ENCODE results near the gene OR6B3. TPM values are rescaled to one million over a fixed set of nuclear protein-coding genes. Genes with fewer than 3 reads are reported as not detected.

OR6B3 gene
- total and polyA plus RNA-seq, 9 of the 15 experiments (the other 6 are each of a cell fraction or from before 2014, with no cell fraction given), result not detected

DNA sequence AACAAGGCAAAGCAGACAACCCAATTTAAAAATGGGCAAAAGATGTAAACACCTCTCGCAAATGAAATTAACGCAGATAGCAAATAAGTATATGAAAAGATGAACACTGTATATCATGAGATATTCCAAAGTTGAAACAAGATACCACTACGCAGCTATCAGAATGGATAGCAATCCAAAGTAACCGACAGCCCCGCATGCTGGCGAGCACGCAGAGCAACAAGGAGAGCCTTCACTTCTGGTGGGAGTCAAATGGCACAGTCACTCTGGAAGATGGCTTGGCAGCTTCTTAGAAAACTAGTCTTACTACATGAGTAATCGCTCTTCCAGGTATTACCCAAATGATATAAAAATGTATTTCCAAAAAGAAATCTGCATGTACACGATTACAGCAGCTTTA is 29.5 kb downstream of the OR6B3 start (continued):
- TF ChIP-seq, protein P1, sequence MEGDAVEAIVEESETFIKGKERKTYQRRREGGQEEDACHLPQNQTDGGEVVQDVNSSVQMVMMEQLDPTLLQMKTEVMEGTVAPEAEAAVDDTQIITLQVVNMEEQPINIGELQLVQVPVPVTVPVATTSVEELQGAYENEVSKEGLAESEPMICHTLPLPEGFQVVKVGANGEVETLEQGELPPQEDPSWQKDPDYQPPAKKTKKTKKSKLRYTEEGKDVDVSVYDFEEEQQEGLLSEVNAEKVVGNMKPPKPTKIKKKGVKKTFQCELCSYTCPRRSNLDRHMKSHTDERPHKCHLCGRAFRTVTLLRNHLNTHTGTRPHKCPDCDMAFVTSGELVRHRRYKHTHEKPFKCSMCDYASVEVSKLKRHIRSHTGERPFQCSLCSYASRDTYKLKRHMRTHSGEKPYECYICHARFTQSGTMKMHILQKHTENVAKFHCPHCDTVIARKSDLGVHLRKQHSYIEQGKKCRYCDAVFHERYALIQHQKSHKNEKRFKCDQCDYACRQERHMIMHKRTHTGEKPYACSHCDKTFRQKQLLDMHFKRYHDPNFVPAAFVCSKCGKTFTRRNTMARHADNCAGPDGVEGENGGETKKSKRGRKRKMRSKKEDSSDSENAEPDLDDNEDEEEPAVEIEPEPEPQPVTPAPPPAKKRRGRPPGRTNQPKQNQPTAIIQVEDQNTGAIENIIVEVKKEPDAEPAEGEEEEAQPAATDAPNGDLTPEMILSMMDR (IDR thresholded peaks at IDR 0.05 in 2 of 3, conservative IDR thresholded peaks at IDR 0.05 in 1 of 3; ENCODE audit: insufficient read depth in 2 of 3, low read depth in 1 of 3, low read length in 3 of 3), result peak; percentile 21 to 36 (median 30); a peak in 2 of 6 replicates
- 0 out of 2 replicates have a peak, but pooled peaks have one; percentile 6 for TF ChIP-seq PKNOX1 (IDR thresholded peaks at IDR 0.05)

DNA sequence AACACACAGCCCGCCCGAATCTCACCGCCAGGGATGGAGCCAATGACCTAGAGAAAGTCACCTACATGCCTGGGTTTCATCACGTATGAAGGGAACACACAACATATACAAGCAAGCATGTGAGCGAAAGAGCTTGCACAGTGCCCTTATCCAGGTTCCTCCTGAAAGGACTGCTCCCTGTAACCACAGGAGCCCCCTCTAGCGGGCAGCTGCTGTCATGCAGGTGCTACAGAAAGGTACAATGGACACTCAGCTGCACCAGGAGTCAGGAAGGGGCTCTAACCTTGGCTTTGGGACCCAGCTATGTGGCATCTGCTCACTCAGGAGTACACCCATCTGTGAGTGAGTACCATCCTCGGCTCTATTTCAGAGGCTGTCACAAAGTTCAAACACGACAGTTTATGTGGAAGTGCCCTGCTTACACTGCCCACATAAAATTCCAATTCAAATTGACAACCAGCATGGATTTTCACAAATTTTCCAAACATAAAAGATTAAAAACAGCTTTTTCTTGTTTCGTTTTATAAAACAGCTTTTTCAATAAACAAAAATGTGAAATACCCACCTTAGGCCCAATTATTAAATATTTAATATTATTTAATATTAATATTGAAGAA is 31.7 kb downstream of the OR6B3 start:
- peaks cover 58% of the 10 kb centered on the region for H3K79me2 ChIP-seq (ENCODE audit: control insufficient read depth, insufficient read depth, low read length)
- POLR2A ChIA-PET, result interaction anchor here (0.7 kb wide), 1 partner anchor 231 kb away, joined by 4 read pairs; no protein-coding TSS in a partner anchor
- TF ChIP-seq DACH1 (IDR thresholded peaks at IDR 0.05; ENCODE audit: partially characterized antibody) (no peak), PCBP2 (IDR thresholded peaks at IDR 0.05; ENCODE audit: low read depth, low read length, poor library complexity, severe bottlenecking) (no peak), TAF9B (IDR thresholded peaks at IDR 0.05; ENCODE audit: partially characterized antibody) (no peak), XRCC5 (IDR thresholded peaks at IDR 0.05; ENCODE audit: low read depth, low read length) (0 out of 2 replicates have a peak, but pooled peaks have one; percentile 42), TBP (optimal IDR thresholded peaks at IDR 0.05; ENCODE audit: low read depth, low read length) (no peak), ZNF644 (tag; IDR thresholded peaks at IDR 0.05; ENCODE audit: low read depth) (no peak), POLR3G (IDR thresholded peaks at IDR 0.05; ENCODE audit: extremely low read depth, insufficient read length, insufficient replicate concordance) (no peak), TSC22D4 (tag; IDR thresholded peaks at IDR 0.05) (no peak)
- TF ChIP-seq, protein P1 (IDR thresholded peaks at IDR 0.05 in 2 of 3, conservative IDR thresholded peaks at IDR 0.05 in 1 of 3; ENCODE audit: insufficient read depth in 2 of 3, low read depth in 1 of 3, low read length in 3 of 3), result peak; percentile 60 to 84 (median 69)
- TF ChIP-seq, protein P2, sequence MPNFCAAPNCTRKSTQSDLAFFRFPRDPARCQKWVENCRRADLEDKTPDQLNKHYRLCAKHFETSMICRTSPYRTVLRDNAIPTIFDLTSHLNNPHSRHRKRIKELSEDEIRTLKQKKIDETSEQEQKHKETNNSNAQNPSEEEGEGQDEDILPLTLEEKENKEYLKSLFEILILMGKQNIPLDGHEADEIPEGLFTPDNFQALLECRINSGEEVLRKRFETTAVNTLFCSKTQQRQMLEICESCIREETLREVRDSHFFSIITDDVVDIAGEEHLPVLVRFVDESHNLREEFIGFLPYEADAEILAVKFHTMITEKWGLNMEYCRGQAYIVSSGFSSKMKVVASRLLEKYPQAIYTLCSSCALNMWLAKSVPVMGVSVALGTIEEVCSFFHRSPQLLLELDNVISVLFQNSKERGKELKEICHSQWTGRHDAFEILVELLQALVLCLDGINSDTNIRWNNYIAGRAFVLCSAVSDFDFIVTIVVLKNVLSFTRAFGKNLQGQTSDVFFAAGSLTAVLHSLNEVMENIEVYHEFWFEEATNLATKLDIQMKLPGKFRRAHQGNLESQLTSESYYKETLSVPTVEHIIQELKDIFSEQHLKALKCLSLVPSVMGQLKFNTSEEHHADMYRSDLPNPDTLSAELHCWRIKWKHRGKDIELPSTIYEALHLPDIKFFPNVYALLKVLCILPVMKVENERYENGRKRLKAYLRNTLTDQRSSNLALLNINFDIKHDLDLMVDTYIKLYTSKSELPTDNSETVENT (CRISPR knock-in tag; IDR thresholded peaks at IDR 0.05), result no peak

More for the DNA sequence above, 31.7 kb downstream of the OR6B3 start:
- no peak overlapping the region for H2AFZ ChIP-seq (ENCODE audit: low read depth, low read length)
- no peak overlapping the region for H3K4me3 ChIP-seq
- peaks cover 2 to 8% of the 10 kb centered on the region in 2 experiments; a peak in 3 of 5 replicates for H3K4me1 ChIP-seq (replicated peaks in 1 of 2; ENCODE audit: control insufficient read depth in 2 of 2, insufficient read depth in 2 of 2, low read length in 2 of 2)
- DNase-seq (ENCODE audit: extremely low read depth in 1 of 4, low spot score in 3 of 4) (peak; percentile 46 to 68 (median 60)), ATAC-seq (peak; percentile 58), FAIRE-seq (peak; percentile 35)
- no peak overlapping the region for H3K27ac ChIP-seq (ENCODE audit: extremely low read depth, low read depth, low read length)
- WGBS (ENCODE audit: insufficient coverage, low coverage, missing lambda C conversion rate), result 44% methylated on average over 7 of the region's 9 CpGs
- no peak overlapping the region for H3K9ac ChIP-seq (ENCODE audit: insufficient read depth in 1 of 2, low read depth in 2 of 2, low read length in 2 of 2)
- intact Hi-C loops (cut with micrococcal nuclease), result no loop called here
- peaks cover 8% of the 10 kb centered on the region; the same call in 1 of the 2 replicates for H4K20me1 ChIP-seq (replicated peaks; ENCODE audit: control insufficient read depth, insufficient read depth, low read length)
- in situ Hi-C loops (cut with MboI), result no loop called here
- H3K27me3 ChIP-seq (ENCODE audit: control insufficient read depth in 2 of 2, insufficient read depth in 2 of 2, low read length in 2 of 2), result no peaks in the 10 kb centered on the region
- no peaks in the 10 kb centered on the region for H3K9me3 ChIP-seq (replicated peaks; ENCODE audit: control insufficient read depth, insufficient read depth, low read depth, low read length)
- CTCF ChIA-PET (ENCODE audit: low intra/inter-chr PET ratio), result no interaction called here
- H3K4me2 ChIP-seq (ENCODE audit: insufficient read depth, low read length), result no peak overlapping the region
- BruUV-seq (replicated peaks), result no TSS peak
- H3K9me1 ChIP-seq (ENCODE audit: control insufficient read depth, insufficient read depth, low read length), result peaks cover 6% of the 10 kb centered on the region
- H3K36me3 ChIP-seq (ENCODE audit: control insufficient read depth, insufficient read depth, low read length), result peaks cover 59% of the 10 kb centered on the region
